Coronary artery (tissue), 2 donors: ENCODE measurements around the gene RGS3.

Experiments
- DNase-seq: peaks from one replicate; pipeline ENCODE4 v3.0.0-alpha.2; 2017; ENCODE audit warnings: low spot score
- H3K27ac ChIP-seq, 2 donors: fragments of 200-600 bp; sonication (generic); one replicate each; pipeline ENCODE4 v1.5.1; 2016 to 2019
- H3K4me3 ChIP-seq: fragments of 200-600 bp; sonication (generic); 2 replicates; pipeline ENCODE4 v1.5.1; 2016; ENCODE audit warnings: mild to moderate bottlenecking, moderate library complexity
- TF ChIP-seq, protein P1 (sequence below): fragments of 200-600 bp; sonication (generic); IDR thresholded peaks from one replicate; pipeline ENCODE4 v1.5.1; 2019; ENCODE audit warnings: antibody characterized with exemption

Gene RGS3

DNA sequence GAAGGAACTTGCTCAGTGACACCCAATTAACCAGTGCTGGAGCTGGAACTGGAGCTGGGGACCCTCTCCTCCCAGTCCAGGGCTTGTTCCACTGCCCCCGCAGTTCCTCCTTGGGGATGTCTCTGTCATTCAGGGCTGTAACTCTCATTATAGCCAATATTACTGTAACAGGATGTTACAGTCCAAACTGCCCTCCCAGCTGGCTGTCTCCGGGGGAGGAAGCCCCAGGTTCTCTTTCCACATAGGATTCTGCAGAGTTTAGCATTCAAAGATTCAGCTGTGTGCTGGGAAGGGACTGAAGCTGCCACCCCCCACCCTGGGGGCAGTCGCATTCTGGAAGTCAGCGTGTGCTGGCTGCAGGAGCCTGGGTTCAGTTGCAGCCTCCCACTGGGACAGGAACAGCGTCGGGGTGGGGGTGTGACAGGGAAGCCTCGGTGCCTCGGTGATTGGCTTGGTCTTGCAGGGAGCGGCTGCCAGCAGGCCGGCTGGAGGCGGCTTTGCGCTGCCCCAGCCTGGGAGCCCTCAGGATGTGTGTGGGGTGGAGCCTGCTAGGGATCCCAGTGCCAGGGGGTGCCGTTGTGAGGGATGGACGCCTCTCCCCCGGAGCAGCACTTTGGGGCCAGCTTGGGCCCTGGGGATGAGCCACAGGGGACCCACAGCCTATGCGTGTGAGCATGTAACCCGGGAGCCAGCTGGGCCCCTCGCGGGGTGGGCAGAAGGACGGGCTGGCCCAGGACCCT is 101.1 kb downstream of the RGS3 start:
- TF ChIP-seq, protein P1, sequence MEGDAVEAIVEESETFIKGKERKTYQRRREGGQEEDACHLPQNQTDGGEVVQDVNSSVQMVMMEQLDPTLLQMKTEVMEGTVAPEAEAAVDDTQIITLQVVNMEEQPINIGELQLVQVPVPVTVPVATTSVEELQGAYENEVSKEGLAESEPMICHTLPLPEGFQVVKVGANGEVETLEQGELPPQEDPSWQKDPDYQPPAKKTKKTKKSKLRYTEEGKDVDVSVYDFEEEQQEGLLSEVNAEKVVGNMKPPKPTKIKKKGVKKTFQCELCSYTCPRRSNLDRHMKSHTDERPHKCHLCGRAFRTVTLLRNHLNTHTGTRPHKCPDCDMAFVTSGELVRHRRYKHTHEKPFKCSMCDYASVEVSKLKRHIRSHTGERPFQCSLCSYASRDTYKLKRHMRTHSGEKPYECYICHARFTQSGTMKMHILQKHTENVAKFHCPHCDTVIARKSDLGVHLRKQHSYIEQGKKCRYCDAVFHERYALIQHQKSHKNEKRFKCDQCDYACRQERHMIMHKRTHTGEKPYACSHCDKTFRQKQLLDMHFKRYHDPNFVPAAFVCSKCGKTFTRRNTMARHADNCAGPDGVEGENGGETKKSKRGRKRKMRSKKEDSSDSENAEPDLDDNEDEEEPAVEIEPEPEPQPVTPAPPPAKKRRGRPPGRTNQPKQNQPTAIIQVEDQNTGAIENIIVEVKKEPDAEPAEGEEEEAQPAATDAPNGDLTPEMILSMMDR = no peak
- peak overlapping the region; percentile 72 for H3K4me3 ChIP-seq
- peak; percentile 92 for DNase-seq
- peak overlapping the region; percentile 92 to 93 for H3K27ac ChIP-seq

DNA sequence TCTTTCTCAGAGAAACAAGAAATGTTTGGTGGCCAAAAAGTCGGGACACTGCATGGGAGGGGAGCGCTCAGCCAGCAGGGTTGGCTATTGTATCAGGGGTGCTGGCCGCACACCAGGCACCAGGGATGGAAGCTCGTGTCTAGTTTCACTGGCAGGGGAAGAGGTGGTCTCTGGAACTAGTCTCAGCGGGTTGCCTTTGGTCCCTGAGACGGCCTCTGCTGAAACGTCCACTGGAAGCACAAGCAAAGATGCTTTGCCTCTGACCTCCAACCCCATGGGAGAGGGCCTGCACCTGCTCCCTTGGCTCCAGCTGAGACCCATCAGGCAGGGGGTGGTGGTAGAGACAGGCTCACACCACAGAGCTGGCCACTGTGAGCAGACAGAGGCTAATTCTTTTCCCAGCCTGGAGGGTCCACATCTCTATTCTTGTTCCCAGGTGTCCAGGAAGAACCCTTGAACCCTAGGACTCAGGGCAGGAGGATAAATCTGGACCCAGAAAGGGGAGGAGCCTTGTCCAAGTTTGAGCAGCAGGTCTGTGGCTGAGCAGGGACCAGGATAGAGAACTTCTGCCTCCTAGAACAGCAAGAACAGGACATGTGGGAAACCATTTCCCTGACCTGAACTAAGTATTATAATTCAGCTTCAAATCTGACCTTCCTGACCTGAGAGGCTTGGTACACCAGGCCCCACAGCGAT is 102.6 kb downstream of the RGS3 start:
- TF ChIP-seq, protein P1 = no peak
- H3K4me3 ChIP-seq = peak overlapping the region; percentile 72
- DNase-seq = peak; percentile 72
- H3K27ac ChIP-seq = peak overlapping the region; percentile 92 to 93

DNA sequence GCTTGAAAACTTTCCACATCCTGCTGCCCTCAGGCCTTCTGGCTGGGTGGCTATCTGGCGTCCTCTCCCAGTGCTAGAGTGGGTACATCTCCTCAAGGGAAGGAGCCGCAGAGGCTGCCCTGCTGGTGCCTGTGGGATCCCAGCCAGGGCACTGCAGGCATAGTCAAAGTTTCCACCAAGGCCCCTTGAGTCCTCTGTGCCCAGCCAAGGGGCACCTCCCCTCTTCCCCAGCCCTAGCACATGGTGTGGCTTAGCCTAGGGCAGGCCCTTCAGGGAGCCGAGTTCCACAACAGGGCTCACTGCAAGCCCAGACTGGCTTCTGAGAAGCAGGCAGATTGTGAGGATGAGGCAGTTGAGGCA is 103.2 kb downstream of the RGS3 start:
- TF ChIP-seq, protein P1 = no peak
- peak overlapping the region; percentile 92 to 93 for H3K27ac ChIP-seq
- H3K4me3 ChIP-seq = peak overlapping the region; percentile 72
- DNase-seq = peak; percentile 91

DNA sequence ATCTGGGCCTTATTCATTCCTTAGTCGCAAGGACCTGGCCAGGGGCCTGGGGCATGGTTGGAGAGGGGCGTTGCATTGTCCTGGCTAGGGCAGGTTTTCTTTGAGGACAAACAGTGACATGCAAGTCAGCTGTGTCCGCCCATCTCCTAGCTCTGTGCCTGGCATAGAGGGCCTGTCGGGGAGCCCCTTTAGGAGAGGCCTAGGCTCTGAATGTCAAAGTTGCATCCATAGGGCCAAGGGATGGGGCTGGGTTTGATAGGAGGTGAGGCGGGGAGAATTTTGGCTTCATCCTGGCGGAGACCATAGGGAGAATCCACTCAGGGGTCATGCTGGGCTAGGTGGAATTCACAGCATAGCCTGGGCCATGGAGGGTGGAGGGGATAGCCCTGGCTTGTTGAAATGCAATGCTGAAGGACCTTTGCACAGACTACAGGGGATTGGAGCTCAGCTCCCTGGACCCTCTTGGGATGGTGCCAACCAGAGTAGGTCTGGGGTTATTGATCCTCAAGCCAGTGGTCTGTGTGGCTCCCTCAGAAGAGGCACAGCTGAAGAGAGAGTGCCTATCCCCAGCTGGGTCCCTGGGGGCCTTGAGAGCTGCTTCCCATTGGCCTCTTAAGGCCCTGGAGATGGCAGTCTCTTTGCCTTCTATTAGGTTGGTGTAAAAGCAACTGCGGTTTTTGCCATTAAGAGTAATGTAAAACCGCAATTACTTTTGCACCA is 104.0 kb downstream of the RGS3 start:
- TF ChIP-seq, protein P1 = no peak
- peak overlapping the region; percentile 72 for H3K4me3 ChIP-seq
- H3K27ac ChIP-seq = peak overlapping the region; percentile 92 to 93
- no peak for DNase-seq

DNA sequence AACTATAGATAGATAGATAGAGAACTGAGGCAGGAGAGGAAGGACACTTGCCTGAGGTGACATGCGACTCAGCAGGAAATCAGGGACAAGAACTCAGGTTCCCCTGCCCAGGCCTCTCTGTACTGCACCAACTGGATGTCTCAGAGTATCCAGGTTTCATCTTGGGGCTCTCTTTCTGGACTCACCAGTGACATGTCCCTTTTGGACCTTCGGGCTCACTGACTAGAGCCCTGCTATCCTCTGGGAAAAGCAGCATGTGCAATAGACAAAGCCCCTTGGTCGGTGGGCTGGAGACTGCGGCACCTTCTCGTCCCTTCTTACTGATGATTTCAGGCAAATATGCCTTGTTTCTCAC is 104.5 kb downstream of the RGS3 start:
- TF ChIP-seq, protein P1 = no peak

DNA sequence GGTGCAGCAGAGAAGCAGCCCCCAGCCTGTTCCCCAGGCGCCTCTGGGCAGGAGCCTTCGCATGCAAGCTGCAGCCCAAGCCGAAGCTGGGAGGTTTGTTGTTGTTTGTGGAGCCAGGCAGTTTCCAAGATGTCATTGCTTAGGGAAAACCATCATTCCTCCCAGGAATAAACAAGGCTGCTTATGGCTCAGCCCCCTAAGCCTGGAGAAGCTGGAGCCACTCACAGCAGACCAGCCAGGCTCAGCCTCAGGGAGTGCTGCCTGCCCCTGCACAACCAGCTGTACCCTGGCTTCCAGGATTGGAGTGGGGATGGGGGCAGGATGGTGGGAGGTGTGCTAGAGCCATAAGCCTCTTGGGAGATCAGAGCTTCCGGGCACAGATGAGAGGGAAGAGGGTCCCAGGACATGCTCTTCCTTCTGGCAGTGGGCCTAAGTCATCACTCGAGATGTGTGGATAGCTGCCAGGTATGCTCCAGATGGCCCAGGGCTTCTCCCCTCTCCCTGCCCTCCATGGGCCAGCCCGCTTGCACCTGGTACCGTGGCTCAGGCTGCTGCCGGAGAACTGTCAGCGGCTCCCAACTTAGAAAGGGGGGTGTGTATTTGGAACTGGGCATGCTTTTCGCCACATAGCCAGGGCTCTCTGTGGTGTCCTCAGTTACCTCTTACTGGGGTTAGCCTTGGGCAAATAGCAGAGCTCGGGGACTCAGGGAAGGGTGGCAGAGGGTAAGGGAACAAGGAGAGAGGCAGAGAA is 105.2 kb downstream of the RGS3 start:
- peak; percentile 71 for DNase-seq
- Histone ChIP-seq H3K27ac (peak overlapping the region; percentile 92 to 93), H3K4me3 (peak overlapping the region; percentile 50)
- TF ChIP-seq, protein P1 = no peak

More for the DNA sequence above, 104.5 kb downstream of the RGS3 start:
- H3K27ac ChIP-seq = peak overlapping the region; percentile 92 to 93
- peak overlapping the region; percentile 72 for H3K4me3 ChIP-seq
- no peak for DNase-seq
